ENCODE measurements around the gene SLC39A8. TPM values are rescaled to one million over a fixed set of nuclear protein-coding genes. Genes with fewer than 3 reads are reported as not detected.
"Not testable (repeated sequence)": the region's sequence is repeated elsewhere in the genome, so short reads cannot be mapped to it uniquely, and the experiment has no call there.

Gene SLC39A8
- total RNA-seq, result 18.6 TPM
- polyA plus RNA-seq, result 10 to 100 TPM; 21.0 to 29.8 (median 24.7) TPM

- H3K4me3 Mint-ChIP-seq, result peak within 1 kb of the TSS; percentile 91 to 96 (median 94)
- peak within 1 kb of the TSS; percentile 86 to 94 (median 94) for H3K27ac Mint-ChIP-seq
Observed at GRCh38 chr4:102344954-102345794, at the start of gene SLC39A8. Gene SLC39A8 (minus strand): TSS chr4:102345482. CDS start chr4:102344662, 820 bp downstream.

DNA sequence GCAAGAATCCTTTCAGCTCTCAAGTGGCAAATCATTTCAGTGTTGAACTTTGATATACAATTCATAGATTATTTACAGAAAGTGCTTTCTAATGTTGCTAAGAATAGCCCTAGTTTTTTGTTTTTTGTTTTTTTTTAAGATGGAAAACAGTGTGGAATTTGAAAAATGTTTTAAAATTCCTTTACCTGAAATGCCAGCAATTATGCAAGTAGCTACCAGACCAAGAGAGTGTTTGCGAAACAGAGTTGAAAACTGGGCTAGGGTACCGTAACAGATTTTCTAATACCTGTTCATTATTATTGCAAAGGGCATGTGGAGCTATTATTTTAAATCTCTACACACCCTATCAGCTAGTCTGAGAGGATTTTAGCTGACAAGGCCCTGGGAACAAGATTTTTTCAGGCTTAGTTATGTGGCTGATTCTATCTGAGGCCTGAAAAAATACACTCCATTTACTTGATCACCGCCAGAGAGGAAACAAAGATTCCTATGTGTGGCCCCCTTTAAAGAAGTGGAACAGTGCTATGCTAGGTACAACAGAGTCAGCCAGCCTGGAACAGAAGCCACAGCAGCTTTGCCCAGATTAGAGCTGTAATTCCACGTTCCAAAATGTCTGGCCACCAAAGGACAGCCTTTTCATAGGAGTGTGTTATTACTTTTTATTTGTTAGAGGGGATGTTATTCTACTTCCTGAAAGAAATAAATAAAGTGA is 46.9 kb upstream of the SLC39A8 start:
- no peak for ATAC-seq (ENCODE audit: low read depth in 2 of 2)
- no peak overlapping the region for H3K4me3 ChIP-seq (ENCODE audit: low read depth, low read length)
- H3K4me1 ChIP-seq (ENCODE audit: control insufficient read depth, insufficient read depth, low read length, poor library complexity, severe bottlenecking), result no peaks in the 10 kb centered on the region
- Mint-ChIP-seq H3K4me1 (no peaks in the 10 kb centered on the region), H3K9me3 (peaks cover 0 to 2% (median 0%) of the 10 kb centered on the region in 7 donors), H3K27me3 (peaks cover 16% of the 10 kb centered on the region), H3K27ac (no peak overlapping the region), H3K36me3 (no peaks in the 10 kb centered on the region), H3K4me3 (no peak overlapping the region)
- no peak overlapping the region for H3K27ac ChIP-seq (ENCODE audit: insufficient read depth, low read length, poor library complexity, severe bottlenecking)
- DNase-seq, result no peak
- H3K36me3 ChIP-seq (ENCODE audit: control insufficient read depth, insufficient read depth, low read length), result no peaks in the 10 kb centered on the region
- no peaks in the 10 kb centered on the region for H3K9me3 ChIP-seq (ENCODE audit: control insufficient read depth in 2 of 2, low read length in 2 of 2)
- no peaks in the 10 kb centered on the region for H3K27me3 ChIP-seq (ENCODE audit: control insufficient read depth, insufficient read depth, low read length)

More at GRCh38 chr4:102344954-102345794, at the start of gene SLC39A8:
- Histone ChIP-seq H3K9me3 (ENCODE audit: control insufficient read depth in 2 of 2, low read length in 2 of 2) (no peaks in the 10 kb centered on the region), H3K4me3 (ENCODE audit: low read depth, low read length) (peak within 1 kb of the TSS; percentile 95), H3K27ac (ENCODE audit: insufficient read depth, low read length, poor library complexity, severe bottlenecking) (peak within 1 kb of the TSS; percentile 89), H3K27me3 (ENCODE audit: control insufficient read depth, insufficient read depth, low read length) (peaks cover 2% of the 10 kb centered on the region), H3K4me1 (ENCODE audit: control insufficient read depth, insufficient read depth, low read length, poor library complexity, severe bottlenecking) (peaks cover 29% of the 10 kb centered on the region), H3K36me3 (ENCODE audit: control insufficient read depth, insufficient read depth, low read length) (no peaks in the 10 kb centered on the region)
- peak; percentile 84 to 86 for ATAC-seq (ENCODE audit: low read depth in 2 of 2)
- no peaks in the 10 kb centered on the region for H3K9me3 Mint-ChIP-seq
- H3K4me1 Mint-ChIP-seq, result peaks cover 5 to 47% (median 38%) of the 10 kb centered on the region in 4 donors
- H3K27me3 Mint-ChIP-seq, result peaks cover 4% of the 10 kb centered on the region
- no peaks in the 10 kb centered on the region for H3K36me3 Mint-ChIP-seq
- peak; percentile 71 to 92 (median 83) for DNase-seq

- no peaks in the 10 kb centered on the region for H3K4me1 ChIP-seq (ENCODE audit: control insufficient read depth, insufficient read depth, low read length, poor library complexity, severe bottlenecking)
- no peak overlapping the region for H3K27ac ChIP-seq (ENCODE audit: insufficient read depth, low read length, poor library complexity, severe bottlenecking)
- peaks cover 6% of the 10 kb centered on the region for H3K27me3 ChIP-seq (ENCODE audit: control insufficient read depth, insufficient read depth, low read length)
- H3K9me3 Mint-ChIP-seq, result no peaks in the 10 kb centered on the region
- H3K4me1 Mint-ChIP-seq, result no peaks in the 10 kb centered on the region
- peaks cover 20% of the 10 kb centered on the region for H3K27me3 Mint-ChIP-seq
- no peak overlapping the region for H3K4me3 ChIP-seq (ENCODE audit: low read depth, low read length)
- no peak overlapping the region for H3K4me3 Mint-ChIP-seq
- H3K9me3 ChIP-seq (ENCODE audit: control insufficient read depth in 2 of 2, low read length in 2 of 2), result no peaks in the 10 kb centered on the region
- DNase-seq (peak in 1 of 3 donors; percentile 20), ATAC-seq (ENCODE audit: low read depth in 2 of 2) (peak; percentile 14 to 52)
- no peaks in the 10 kb centered on the region for H3K36me3 Mint-ChIP-seq
- H3K36me3 ChIP-seq (ENCODE audit: control insufficient read depth, insufficient read depth, low read length), result no peaks in the 10 kb centered on the region
- H3K27ac Mint-ChIP-seq, result no peak overlapping the region
Observed at GRCh38 chr4:102390438-102390837, 45.2 kb upstream of the SLC39A8 start.

DNA sequence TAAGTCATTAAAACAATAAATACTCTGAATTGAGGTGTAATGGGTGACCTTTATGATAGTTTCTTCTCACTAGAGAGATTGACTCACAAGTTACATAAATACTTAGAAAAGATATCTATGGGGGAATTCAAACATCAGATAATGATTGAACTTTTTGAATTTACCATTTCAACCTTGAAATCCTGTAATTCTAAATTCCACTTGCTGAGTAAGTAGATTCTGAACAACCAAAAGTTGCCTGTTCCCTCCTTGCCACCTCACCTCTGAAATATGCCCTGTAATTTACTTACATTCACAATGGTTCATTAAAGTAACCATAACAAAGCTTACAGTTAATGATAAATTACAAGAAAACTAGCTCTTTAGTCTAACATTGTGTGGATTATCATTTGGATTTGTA is 43.3 kb upstream of the SLC39A8 start:
- no peak overlapping the region for H3K27ac Mint-ChIP-seq
- H3K36me3 ChIP-seq (ENCODE audit: control insufficient read depth, insufficient read depth, low read length), result no peaks in the 10 kb centered on the region
- H3K9me3 ChIP-seq (ENCODE audit: control insufficient read depth in 2 of 2, low read length in 2 of 2), result no peaks in the 10 kb centered on the region
- peaks cover 9% of the 10 kb centered on the region for H3K27me3 ChIP-seq (ENCODE audit: control insufficient read depth, insufficient read depth, low read length)
- no peaks in the 10 kb centered on the region for H3K9me3 Mint-ChIP-seq
- H3K27ac ChIP-seq (ENCODE audit: insufficient read depth, low read length, poor library complexity, severe bottlenecking), result no peak overlapping the region
- no peak for DNase-seq
- ATAC-seq (ENCODE audit: low read depth in 2 of 2), result no peak
- no peak overlapping the region for H3K4me3 Mint-ChIP-seq
- no peaks in the 10 kb centered on the region for H3K36me3 Mint-ChIP-seq
- no peak overlapping the region for H3K4me3 ChIP-seq (ENCODE audit: low read depth, low read length)
- H3K4me1 Mint-ChIP-seq, result no peaks in the 10 kb centered on the region
- H3K27me3 Mint-ChIP-seq, result peaks cover 23% of the 10 kb centered on the region
- no peaks in the 10 kb centered on the region for H3K4me1 ChIP-seq (ENCODE audit: control insufficient read depth, insufficient read depth, low read length, poor library complexity, severe bottlenecking)

DNA sequence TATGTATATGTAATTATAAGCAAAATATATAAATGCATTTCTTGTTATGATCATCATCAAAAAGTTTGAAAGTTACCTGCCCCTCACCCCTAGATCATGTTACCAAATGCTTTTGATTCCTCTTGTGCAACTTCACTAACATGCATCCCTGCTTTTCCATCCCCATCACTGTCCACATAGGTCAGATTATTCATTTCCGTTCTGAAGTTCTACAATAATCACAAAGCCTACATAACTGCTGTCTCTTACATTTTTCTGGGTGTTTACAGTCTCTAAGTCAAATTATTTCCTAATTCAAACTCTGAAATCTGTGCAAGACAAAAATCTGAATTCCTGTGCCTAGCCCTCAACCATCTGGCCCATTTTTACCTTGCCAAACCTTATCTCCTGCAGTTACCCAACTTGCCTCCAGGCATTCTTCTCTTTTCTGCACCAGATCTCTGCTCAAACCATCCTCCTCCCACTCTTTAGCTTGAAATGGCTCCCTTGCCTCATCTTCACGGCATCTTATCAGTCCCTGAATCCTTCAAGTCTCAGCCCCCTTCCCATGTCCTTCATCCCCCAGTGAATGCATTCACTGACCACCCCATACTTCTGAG is 42.4 kb upstream of the SLC39A8 start:
- Mint-ChIP-seq H3K36me3 (no peaks in the 10 kb centered on the region), H3K4me3 (no peak overlapping the region), H3K4me1 (no peaks in the 10 kb centered on the region), H3K27me3 (peaks cover 28% of the 10 kb centered on the region), H3K9me3 (peaks cover 0 to 2% (median 0%) of the 10 kb centered on the region in 7 donors), H3K27ac (no peak overlapping the region)
- DNase-seq (no peak), ATAC-seq (ENCODE audit: low read depth in 2 of 2) (no peak)
- Histone ChIP-seq H3K27ac (ENCODE audit: insufficient read depth, low read length, poor library complexity, severe bottlenecking) (no peak overlapping the region), H3K27me3 (ENCODE audit: control insufficient read depth, insufficient read depth, low read length) (peaks cover 9% of the 10 kb centered on the region), H3K9me3 (ENCODE audit: control insufficient read depth in 2 of 2, low read length in 2 of 2) (no peaks in the 10 kb centered on the region), H3K4me1 (ENCODE audit: control insufficient read depth, insufficient read depth, low read length, poor library complexity, severe bottlenecking) (no peaks in the 10 kb centered on the region), H3K36me3 (ENCODE audit: control insufficient read depth, insufficient read depth, low read length) (no peaks in the 10 kb centered on the region), H3K4me3 (ENCODE audit: low read depth, low read length) (no peak overlapping the region)

DNA sequence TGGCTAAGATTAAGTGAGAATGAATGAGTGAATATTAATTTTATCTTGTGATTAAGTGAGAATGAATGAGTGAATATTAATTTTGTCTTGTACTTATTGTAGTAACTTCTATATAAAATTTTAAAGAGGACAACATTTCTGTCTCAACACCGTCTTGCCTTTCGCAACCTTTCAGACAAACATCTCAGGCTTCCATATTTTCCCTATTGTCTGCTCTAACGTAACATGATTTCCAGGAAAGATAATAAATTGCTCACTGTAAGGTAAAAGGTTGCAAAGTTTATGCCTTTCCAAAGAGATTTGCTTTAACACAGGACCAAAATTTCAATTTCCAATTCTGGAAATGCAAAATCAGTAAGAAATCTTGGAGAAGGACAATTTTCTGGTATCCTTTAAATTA is 41.7 kb upstream of the SLC39A8 start:
- H3K4me1 Mint-ChIP-seq, result no peaks in the 10 kb centered on the region
- no peak overlapping the region for H3K4me3 Mint-ChIP-seq
- DNase-seq, result no peak
- no peaks in the 10 kb centered on the region for H3K4me1 ChIP-seq (ENCODE audit: control insufficient read depth, insufficient read depth, low read length, poor library complexity, severe bottlenecking)
- H3K27ac ChIP-seq (ENCODE audit: insufficient read depth, low read length, poor library complexity, severe bottlenecking), result no peak overlapping the region
- H3K27me3 ChIP-seq (ENCODE audit: control insufficient read depth, insufficient read depth, low read length), result peaks cover 9% of the 10 kb centered on the region
- peaks cover 25% of the 10 kb centered on the region for H3K27me3 Mint-ChIP-seq
- H3K36me3 Mint-ChIP-seq, result no peaks in the 10 kb centered on the region
- H3K9me3 ChIP-seq (ENCODE audit: control insufficient read depth in 2 of 2, low read length in 2 of 2), result no peaks in the 10 kb centered on the region
- H3K36me3 ChIP-seq (ENCODE audit: control insufficient read depth, insufficient read depth, low read length), result no peaks in the 10 kb centered on the region
- no peak for ATAC-seq (ENCODE audit: low read depth in 2 of 2)
- H3K4me3 ChIP-seq (ENCODE audit: low read depth, low read length), result no peak overlapping the region
- no peak overlapping the region for H3K27ac Mint-ChIP-seq
- H3K9me3 Mint-ChIP-seq, result peaks cover 0 to 3% (median 0%) of the 10 kb centered on the region in 7 donors

DNA sequence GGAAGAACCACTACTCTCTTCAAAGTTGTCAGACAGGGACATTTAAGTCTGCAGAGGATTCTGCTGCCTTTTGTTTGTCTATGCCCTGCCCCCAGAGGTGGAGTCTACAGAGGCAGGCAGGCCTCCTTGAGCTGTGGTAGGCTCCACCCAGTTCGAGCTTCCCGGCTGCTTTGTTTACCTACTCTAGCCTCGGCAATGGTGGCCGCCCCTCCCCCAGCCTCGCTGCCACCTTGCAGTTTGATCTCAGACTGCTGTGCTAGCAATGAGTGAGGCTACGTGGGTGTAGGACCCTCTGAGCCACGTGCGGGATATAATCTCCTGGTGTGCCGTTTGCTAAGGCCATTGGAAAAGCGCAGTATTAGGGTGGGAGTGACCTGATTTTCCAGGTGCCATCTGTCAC is 35.0 kb upstream of the SLC39A8 start:
- DNase-seq; H3K36me3 ChIP-seq (ENCODE audit: control insufficient read depth, insufficient read depth, low read length); H3K4me1 Mint-ChIP-seq; ATAC-seq (ENCODE audit: low read depth in 2 of 2); H3K4me1 ChIP-seq (ENCODE audit: control insufficient read depth, insufficient read depth, low read length, poor library complexity, severe bottlenecking); H3K4me3 Mint-ChIP-seq; H3K36me3 Mint-ChIP-seq; H3K27ac ChIP-seq (ENCODE audit: insufficient read depth, low read length, poor library complexity, severe bottlenecking); H3K4me3 ChIP-seq (ENCODE audit: low read depth, low read length); H3K9me3 ChIP-seq (ENCODE audit: control insufficient read depth in 2 of 2, low read length in 2 of 2); H3K27me3 ChIP-seq (ENCODE audit: control insufficient read depth, insufficient read depth, low read length); H3K27ac Mint-ChIP-seq: not testable (repeated sequence)
- Mint-ChIP-seq H3K9me3 (peaks cover 0 to 10% (median 2%) of the 10 kb centered on the region in 7 donors), H3K27me3 (peaks cover 17% of the 10 kb centered on the region)
